HG02870 (cell line): ENCODE data around the gene ZBTB20.

Experiments used
- ATAC-seq: cut with Tn5 transposase; IDR thresholded peaks from one replicate; pipeline ENCODE4 v1.9.1; 2021; ENCODE audit warnings: mild to moderate bottlenecking, moderate library complexity; ENCODE audit not compliant: unreplicated experiment

ZBTB20 gene

GRCh38 chr3:114646526-114646925, 500.6 kb downstream of the ZBTB20 start:
- no peak for ATAC-seq

- ATAC-seq: no peak
These were observed 501.7 kb downstream of the ZBTB20 start for GRCh38 chr3:114645392-114645791.

GRCh38 chr3:114644367-114644766, 502.7 kb downstream of the ZBTB20 start:
- ATAC-seq: no peak

GRCh38 chr3:114642951-114643741, 503.9 kb downstream of the ZBTB20 start:
- no peak for ATAC-seq

- ATAC-seq: no peak
These were observed 507.0 kb downstream of the ZBTB20 start for GRCh38 chr3:114640126-114640525.

- ATAC-seq: no peak
These were observed 507.9 kb downstream of the ZBTB20 start for GRCh38 chr3:114639171-114639570.

GRCh38 chr3:114635878-114636277, 511.2 kb downstream of the ZBTB20 start:
- ATAC-seq: no peak

- no peak for ATAC-seq
These were observed 512.5 kb downstream of the ZBTB20 start for GRCh38 chr3:114634635-114635034.

GRCh38 chr3:114632757-114633424, 514.2 kb downstream of the ZBTB20 start:
- ATAC-seq: no peak

- ATAC-seq: no peak
These were observed 519.3 kb downstream of the ZBTB20 start for GRCh38 chr3:114627770-114628169.

GRCh38 chr3:114626751-114627150, 520.3 kb downstream of the ZBTB20 start:
- ATAC-seq: no peak

GRCh38 chr3:114624571-114625181, 522.4 kb downstream of the ZBTB20 start:
- ATAC-seq: no peak

GRCh38 chr3:114624047-114624445, 523.0 kb downstream of the ZBTB20 start:
- ATAC-seq: no peak

GRCh38 chr3:114623420-114624046, 523.6 kb downstream of the ZBTB20 start:
- no peak for ATAC-seq

GRCh38 chr3:114622001-114622400, 525.1 kb downstream of the ZBTB20 start:
- ATAC-seq: no peak

GRCh38 chr3:114619771-114620170, 527.3 kb downstream of the ZBTB20 start:
- ATAC-seq: no peak

GRCh38 chr3:114615523-114616085, 531.5 kb downstream of the ZBTB20 start:
- ATAC-seq: no peak

GRCh38 chr3:114609973-114610630, 537.0 kb downstream of the ZBTB20 start:
- ATAC-seq: no peak

- no peak for ATAC-seq
These were observed 538.8 kb downstream of the ZBTB20 start for GRCh38 chr3:114608293-114608692.

GRCh38 chr3:114606336-114606735, 540.8 kb downstream of the ZBTB20 start:
- ATAC-seq: no peak

GRCh38 chr3:114600571-114600970, 546.5 kb downstream of the ZBTB20 start:
- no peak for ATAC-seq
